Loucy (cell line): ENCODE measurements around the gene MMP28.

Experiments used
- H2AFZ ChIP-seq: fragments of 200-600 bp; sonication (generic); 2 replicates; pipeline ENCODE4 v1.6.0; 2016; ENCODE audit warnings: antibody characterized with exemption, mild to moderate bottlenecking, low read length, moderate library complexity
- H3F3A ChIP-seq: fragments of 200-600 bp; 2 replicates; pipeline ENCODE4 v1.6.0; 2016; ENCODE audit warnings: antibody characterized with exemption, low read depth, mild to moderate bottlenecking
- H3K27me3 ChIP-seq: fragments of 200-600 bp; sonication (generic); 2 replicates; pipeline ENCODE4 v1.6.1; 2014; ENCODE audit warnings: low read length, mild to moderate bottlenecking; ENCODE audit not compliant: insufficient read depth, poor library complexity, severe bottlenecking
- H3K36me3 ChIP-seq: fragments of 200-600 bp; sonication (generic); 2 replicates; pipeline ENCODE4 v1.6.1; 2016; ENCODE audit warnings: low read length; ENCODE audit not compliant: insufficient read depth
- H3K4me1 ChIP-seq: fragments of 200-600 bp; sonication (generic); 2 replicates; pipeline ENCODE4 v1.5.1; 2014; ENCODE audit warnings: low read length, mild to moderate bottlenecking; ENCODE audit not compliant: insufficient read depth, poor library complexity, severe bottlenecking
- H3K4me2 ChIP-seq: fragments of 200-600 bp; sonication (generic); 2 replicates; pipeline ENCODE4 v1.6.0; 2014; ENCODE audit warnings: antibody characterized with exemption, low read length, low read depth, mild to moderate bottlenecking; ENCODE audit not compliant: poor library complexity, severe bottlenecking
- H3K4me3 ChIP-seq: fragments of 200-600 bp; sonication (generic); 2 replicates; pipeline ENCODE4 v1.5.1; 2014; ENCODE audit warnings: low read length, mild to moderate bottlenecking, mixed read lengths; ENCODE audit not compliant: poor library complexity, severe bottlenecking
- H3K79me2 ChIP-seq: fragments of 200-600 bp; sonication (generic); 2 replicates; pipeline ENCODE4 v1.6.1; 2014; ENCODE audit warnings: low read length; ENCODE audit not compliant: insufficient read depth
- H3K9ac ChIP-seq: fragments of 200-600 bp; sonication (generic); 2 replicates; pipeline ENCODE4 v1.6.0; 2014; ENCODE audit warnings: mild to moderate bottlenecking, low read depth, low read length, moderate library complexity; ENCODE audit not compliant: poor library complexity, severe bottlenecking
- H3K9me2 ChIP-seq: fragments of 200-600 bp; sonication (generic); replicated peaks from 2 replicates; pipeline ENCODE4 v1.6.1; 2016; ENCODE audit warnings: low read depth, low read length, mixed read lengths
- H3K9me3 ChIP-seq: fragments of 200-600 bp; sonication (generic); 2 replicates; pipeline ENCODE4 v1.6.1; 2014; ENCODE audit warnings: mild to moderate bottlenecking, antibody characterized with exemption, low read length, low read depth; ENCODE audit not compliant: insufficient read depth
- H4K20me1 ChIP-seq: fragments of 200-600 bp; sonication (generic); 2 replicates; pipeline ENCODE4 v1.6.0; 2014; ENCODE audit warnings: antibody characterized with exemption, low read length, mild to moderate bottlenecking; ENCODE audit not compliant: insufficient read depth, poor library complexity, severe bottlenecking
- EZH2phosphoT487 ChIP-seq: fragments of 200-600 bp; IDR thresholded peaks from 2 replicates; pipeline ENCODE4 v1.6.1; 2018; ENCODE audit warnings: antibody characterized with exemption, mild to moderate bottlenecking, moderate library complexity, borderline replicate concordance
- TF ChIP-seq, protein P1 (sequence below): fragments of 200-600 bp; sonication (generic); conservative IDR thresholded peaks from 2 replicates; pipeline ENCODE4 v1.5.1; 2014; ENCODE audit warnings: mild to moderate bottlenecking, antibody characterized with exemption, low read length

MMP28 gene

DNA sequence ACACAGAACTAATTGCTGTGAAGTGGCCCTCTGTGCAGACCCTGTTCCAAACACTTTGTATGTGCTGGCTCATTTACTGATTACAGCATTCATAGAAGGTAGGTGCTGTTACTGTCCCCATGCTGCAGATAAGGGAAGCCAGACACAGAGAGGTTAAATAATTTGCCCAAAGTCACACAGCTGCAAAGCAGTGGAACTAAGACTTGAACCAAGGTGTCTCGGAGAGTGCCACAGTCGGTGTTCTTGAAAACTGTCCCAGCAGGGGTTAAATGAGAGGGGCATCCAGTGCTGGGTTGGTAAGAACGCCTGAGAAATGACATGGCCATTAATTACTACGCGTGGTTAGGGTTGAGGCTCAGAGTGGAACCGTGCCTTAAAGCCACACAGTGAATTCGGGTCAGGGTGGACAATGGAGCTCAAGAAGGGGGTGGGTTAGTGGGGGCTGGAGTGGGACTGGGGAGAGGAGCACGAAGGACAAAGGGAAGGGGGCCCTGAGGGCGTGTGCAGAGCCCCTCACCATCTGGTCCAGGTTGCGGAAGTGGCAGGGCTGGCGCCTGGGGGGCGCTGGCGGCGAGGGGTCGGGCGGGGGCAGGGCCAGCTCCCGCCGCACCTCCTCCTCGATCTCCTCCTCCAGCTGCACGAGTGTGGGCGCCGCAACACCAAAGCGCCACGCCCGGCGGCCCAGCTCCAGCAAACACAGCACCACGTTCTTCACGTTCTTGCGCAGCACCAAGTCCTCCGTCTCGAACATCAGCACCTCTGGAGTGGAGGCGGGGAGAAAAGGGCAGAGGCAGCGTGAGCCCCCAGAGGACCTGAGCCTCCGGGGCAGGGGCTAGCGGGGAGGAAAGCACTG, 45.7 kb downstream of the MMP28 start:
- peaks cover 3% of the 10 kb centered on the region for H3K4me1 ChIP-seq
- peak overlapping the region; percentile 70 for H3K4me2 ChIP-seq
- H3K9me3 ChIP-seq: no peaks in the 10 kb centered on the region
- no peak for TF ChIP-seq EZH2phosphoT487
- TF ChIP-seq, protein P1, sequence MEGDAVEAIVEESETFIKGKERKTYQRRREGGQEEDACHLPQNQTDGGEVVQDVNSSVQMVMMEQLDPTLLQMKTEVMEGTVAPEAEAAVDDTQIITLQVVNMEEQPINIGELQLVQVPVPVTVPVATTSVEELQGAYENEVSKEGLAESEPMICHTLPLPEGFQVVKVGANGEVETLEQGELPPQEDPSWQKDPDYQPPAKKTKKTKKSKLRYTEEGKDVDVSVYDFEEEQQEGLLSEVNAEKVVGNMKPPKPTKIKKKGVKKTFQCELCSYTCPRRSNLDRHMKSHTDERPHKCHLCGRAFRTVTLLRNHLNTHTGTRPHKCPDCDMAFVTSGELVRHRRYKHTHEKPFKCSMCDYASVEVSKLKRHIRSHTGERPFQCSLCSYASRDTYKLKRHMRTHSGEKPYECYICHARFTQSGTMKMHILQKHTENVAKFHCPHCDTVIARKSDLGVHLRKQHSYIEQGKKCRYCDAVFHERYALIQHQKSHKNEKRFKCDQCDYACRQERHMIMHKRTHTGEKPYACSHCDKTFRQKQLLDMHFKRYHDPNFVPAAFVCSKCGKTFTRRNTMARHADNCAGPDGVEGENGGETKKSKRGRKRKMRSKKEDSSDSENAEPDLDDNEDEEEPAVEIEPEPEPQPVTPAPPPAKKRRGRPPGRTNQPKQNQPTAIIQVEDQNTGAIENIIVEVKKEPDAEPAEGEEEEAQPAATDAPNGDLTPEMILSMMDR: 0 out of 2 replicates have a peak, but pooled peaks have one; percentile 6
- H3K27me3 ChIP-seq: no peaks in the 10 kb centered on the region
- H3K79me2 ChIP-seq: no peaks in the 10 kb centered on the region
- H3K4me3 ChIP-seq: peak overlapping the region; percentile 59
- no peak overlapping the region for H3K9ac ChIP-seq
- H3K9me2 ChIP-seq: no peaks in the 10 kb centered on the region
- H2AFZ ChIP-seq: peak overlapping the region; percentile 80
- no peaks in the 10 kb centered on the region for H4K20me1 ChIP-seq
- H3F3A ChIP-seq: no peaks in the 10 kb centered on the region
- no peaks in the 10 kb centered on the region for H3K36me3 ChIP-seq

GRCh38 chr17:35748979-35749378, 46.5 kb downstream of the MMP28 start:
- no peaks in the 10 kb centered on the region for H3K79me2 ChIP-seq
- H3K9ac ChIP-seq: no peak overlapping the region
- H3K36me3 ChIP-seq: no peaks in the 10 kb centered on the region
- H3F3A ChIP-seq: no peaks in the 10 kb centered on the region
- no peak overlapping the region for H3K4me2 ChIP-seq
- H4K20me1 ChIP-seq: no peaks in the 10 kb centered on the region
- no peaks in the 10 kb centered on the region for H3K9me3 ChIP-seq
- H2AFZ ChIP-seq: no peak overlapping the region
- no peaks in the 10 kb centered on the region for H3K9me2 ChIP-seq
- no peaks in the 10 kb centered on the region for H3K27me3 ChIP-seq
- peaks cover 3% of the 10 kb centered on the region for H3K4me1 ChIP-seq
- H3K4me3 ChIP-seq: no peak overlapping the region
- TF ChIP-seq, protein P1: no peak

GRCh38 chr17:35748341-35748841, 47.0 kb downstream of the MMP28 start:
- Histone ChIP-seq H3F3A (no peaks in the 10 kb centered on the region), H3K9me3 (no peaks in the 10 kb centered on the region), H3K9ac (no peak overlapping the region), H3K79me2 (no peaks in the 10 kb centered on the region), H3K4me3 (no peak overlapping the region), H3K4me2 (no peak overlapping the region), H3K9me2 (no peaks in the 10 kb centered on the region), H4K20me1 (no peaks in the 10 kb centered on the region), H3K27me3 (no peaks in the 10 kb centered on the region), H3K4me1 (peaks cover 3% of the 10 kb centered on the region), H3K36me3 (no peaks in the 10 kb centered on the region), H2AFZ (no peak overlapping the region)
- no peak for TF ChIP-seq EZH2phosphoT487
- TF ChIP-seq, protein P1: no peak
